Measurements from ENCODE around the gene PCBP3.
"Not testable (repeated sequence)": the region's sequence is repeated elsewhere in the genome, so short reads cannot be mapped to it uniquely, and the experiment has no call there.

The PCBP3 gene

GRCh38 chr21:45876381-45877170 lies 233.1 kb downstream of the PCBP3 start:
- no peak for DNase-seq (ENCODE audit: low read depth)

GRCh38 chr21:45877171-45877438 lies 233.6 kb downstream of the PCBP3 start:
- DNase-seq (ENCODE audit: low read depth) = no peak

GRCh38 chr21:45877821-45878469 lies 234.4 kb downstream of the PCBP3 start:
- no peak for DNase-seq (ENCODE audit: low read depth)

GRCh38 chr21:45880097-45881068 lies 236.9 kb downstream of the PCBP3 start:
- peak; percentile 49 for DNase-seq (ENCODE audit: low read depth)

- DNase-seq (ENCODE audit: low read depth) = no peak
These were observed 239.1 kb downstream of the PCBP3 start for GRCh38 chr21:45882645-45883044.

GRCh38 chr21:45883090-45883489 lies 239.6 kb downstream of the PCBP3 start:
- DNase-seq (ENCODE audit: low read depth) = no peak

- no peak for DNase-seq (ENCODE audit: low read depth)
These were observed 242.0 kb downstream of the PCBP3 start for GRCh38 chr21:45885597-45885929.

GRCh38 chr21:45885930-45886601 lies 242.5 kb downstream of the PCBP3 start:
- DNase-seq (ENCODE audit: low read depth) = not testable (repeated sequence)

GRCh38 chr21:45886610-45887026 lies 243.1 kb downstream of the PCBP3 start:
- no peak for DNase-seq (ENCODE audit: low read depth)

- no peak for DNase-seq (ENCODE audit: low read depth)
These were observed 243.6 kb downstream of the PCBP3 start for GRCh38 chr21:45887120-45887611.

GRCh38 chr21:45887788-45888187 lies 244.3 kb downstream of the PCBP3 start:
- DNase-seq (ENCODE audit: low read depth) = no peak

GRCh38 chr21:45888386-45889009 lies 245.0 kb downstream of the PCBP3 start:
- no peak for DNase-seq (ENCODE audit: low read depth)

- DNase-seq (ENCODE audit: low read depth) = no peak
These were observed 245.7 kb downstream of the PCBP3 start for GRCh38 chr21:45889256-45889655.

- DNase-seq (ENCODE audit: low read depth) = no peak
These were observed 246.4 kb downstream of the PCBP3 start for GRCh38 chr21:45889961-45890360.

GRCh38 chr21:45891388-45892155 lies 248.0 kb downstream of the PCBP3 start:
- DNase-seq (ENCODE audit: low read depth) = no peak

- DNase-seq (ENCODE audit: low read depth) = no peak
These were observed 248.8 kb downstream of the PCBP3 start for GRCh38 chr21:45892156-45892915.

- no peak for DNase-seq (ENCODE audit: low read depth)
These were observed 249.6 kb downstream of the PCBP3 start for GRCh38 chr21:45892916-45893739.

- no peak for DNase-seq (ENCODE audit: low read depth)
These were observed 250.4 kb downstream of the PCBP3 start for GRCh38 chr21:45893740-45894449.

- DNase-seq (ENCODE audit: low read depth) = no peak
These were observed 250.9 kb downstream of the PCBP3 start for GRCh38 chr21:45894450-45894825.
